HL-60 (cell line): ENCODE measurements around the gene PRCD.

Source experiments
- CTCF ChIP-seq: IDR thresholded peaks from one replicate; pipeline ENCODE4 v1.5.1; 2011; ENCODE audit warnings: low read length, control low read depth, inconsistent platforms; ENCODE audit not compliant: insufficient read depth
- POLR2AphosphoS5 ChIP-seq: IDR thresholded peaks from 2 replicates; pipeline ENCODE4 v1.6.1; 2012; ENCODE audit warnings: low read depth
- REST ChIP-seq: IDR thresholded peaks from 2 replicates; pipeline ENCODE4 v1.6.1; 2012; ENCODE audit warnings: low read depth; ENCODE audit not compliant: insufficient replicate concordance
- SPI1 ChIP-seq: IDR thresholded peaks from 2 replicates; pipeline ENCODE4 v1.6.1; 2012; ENCODE audit warnings: low read depth, mild to moderate bottlenecking, borderline replicate concordance

- TF ChIP-seq CTCF = no peak
- no peak for TF ChIP-seq SPI1
- TF ChIP-seq POLR2AphosphoS5 = no peak
- TF ChIP-seq REST = no peak
These were observed 3.6 kb downstream of the PRCD start for GRCh38 chr17:76543482-76543825.
